ENCODE data around the gene PSME2. TPM values are rescaled to one million over a fixed set of nuclear protein-coding genes. Genes with fewer than 3 reads are reported as not detected.

The PSME2 gene
- total and polyA plus RNA-seq, 10 of the 15 experiments (the other 5 are each of a cell fraction or from before 2014, with no cell fraction given): 510 to 3,542 (median 913) TPM

- Histone ChIP-seq H3K4me3 (no peak overlapping the region), H3K9ac (ENCODE audit: control insufficient read depth, insufficient read depth, low read length) (no peak overlapping the region), H4K20me1 (ENCODE audit: control insufficient read depth, insufficient read depth) (no peaks in the 10 kb centered on the region), H3K79me2 (ENCODE audit: control insufficient read depth, insufficient read depth, low read length) (peaks cover 28% of the 10 kb centered on the region), H3K4me2 (ENCODE audit: control insufficient read depth, insufficient read depth) (peak overlapping the region; percentile 78), H3K9me3 (replicated peaks; ENCODE audit: control insufficient read depth, insufficient read depth, low read length) (no peaks in the 10 kb centered on the region), H3K27me3 (replicated peaks in 1 of 2; ENCODE audit: control insufficient read depth in 2 of 2, insufficient read depth in 2 of 2, low read length in 1 of 2) (no peaks in the 10 kb centered on the region), H2AFZ (ENCODE audit: control insufficient read depth, low read depth, low read length) (no peak overlapping the region), H3K36me3 (ENCODE audit: control insufficient read depth in 2 of 2, insufficient read depth in 2 of 2, low read length in 1 of 2) (peaks cover 12 to 19% of the 10 kb centered on the region in 2 experiments), H3K4me1 (ENCODE audit: control insufficient read depth, insufficient read depth, low read length) (peaks cover 4% of the 10 kb centered on the region; the same call in 1 of the 2 replicates), H3K27ac (ENCODE audit: control insufficient read depth, insufficient read depth) (peak overlapping the region; percentile 17; the same call in 1 of the 2 replicates)
- BruUV-seq (replicated peaks): no TSS peak
- CTCF ChIA-PET: interaction anchor here (0.6 to 2.2 kb wide), 8 partner anchors 14 to 1815 kb away, joined by 3 to 9 read pairs (median 6); partner anchors contain the start of genes CHMP4A, CIDEB, IRF9 and TINF2
- POLR2A ChIA-PET: interaction anchor here (1.0 to 3.0 kb wide), 8 partner anchors 14 to 241 kb away, joined by 3 to 28 read pairs (median 6); partner anchors contain the start of genes CHMP4A, CIDEB, IRF9 and PSME2
- in situ Hi-C loops (cut with MboI): no loop called here
- over 99% methylated on average over 9 of the region's 9 CpGs for WGBS (ENCODE audit: insufficient coverage, insufficient replicate concordance, low lambda C conversion rate, missing lambda C conversion rate)
- ATAC-seq (no peak), DNase-seq (ENCODE audit: low read depth, low spot score) (no peak), FAIRE-seq (no peak)
- intact Hi-C loops (cut with micrococcal nuclease; ENCODE audit: unreplicated experiment): loop anchor here (2.0 kb wide), 1 partner anchor 107 kb away; no protein-coding TSS in a partner anchor
- TF ChIP-seq MEF2A (IDR thresholded peaks at IDR 0.05; ENCODE audit: insufficient read depth, low read depth, low read length) (no peak), MTA2 (IDR thresholded peaks at IDR 0.05; ENCODE audit: low read depth) (no peak), BMI1 (IDR thresholded peaks at IDR 0.05; ENCODE audit: borderline replicate concordance) (no peak), KAT2A (conservative IDR thresholded peaks at IDR 0.05; ENCODE audit: control insufficient read depth, low read depth, low read length) (no peak), WRNIP1 (IDR thresholded peaks at IDR 0.05; ENCODE audit: borderline replicate concordance, low read depth, low read length) (no peak), ETV6 (conservative IDR thresholded peaks at IDR 0.05 in 1 of 2, IDR thresholded peaks at IDR 0.05 in 1 of 2; ENCODE audit: borderline replicate concordance in 1 of 2, low read depth in 1 of 2) (no peak)
- TF ChIP-seq, protein P1, sequence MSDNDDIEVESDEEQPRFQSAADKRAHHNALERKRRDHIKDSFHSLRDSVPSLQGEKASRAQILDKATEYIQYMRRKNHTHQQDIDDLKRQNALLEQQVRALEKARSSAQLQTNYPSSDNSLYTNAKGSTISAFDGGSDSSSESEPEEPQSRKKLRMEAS (IDR thresholded peaks at IDR 0.05; ENCODE audit: low read depth, low read length): no peak
- RAD21 ChIA-PET (ENCODE audit: unreplicated experiment): interaction anchor here (0.6 to 2.8 kb wide), 12 partner anchors 24 to 132 kb away, joined by 3 to 13 read pairs (median 4); partner anchors contain the start of genes CHMP4A, CIDEB, DCAF11 and DHRS1
- SMC1A ChIA-PET (ENCODE audit: uncharacterized antibody, unreplicated experiment): interaction anchor here (0.9 to 1.5 kb wide), 5 partner anchors 28 to 119 kb away, joined by 3 to 11 read pairs (median 5); partner anchors contain the start of genes CIDEB, DCAF11, IRF9 and NRL
Observed at GRCh38 chr14:24189460-24189859, 43.0 kb upstream of the PSME2 start.
